Measurements from ENCODE around the gene PF4V1.
"Not testable (repeated sequence)": the region's sequence is repeated elsewhere in the genome, so short reads cannot be mapped to it uniquely, and the experiment has no call there.

PF4V1 gene

GRCh38 chr4:73870768-73871167 lies 17.7 kb downstream of the PF4V1 start:
- DNase-seq = no peak

- DNase-seq = no peak
These were observed 18.6 kb downstream of the PF4V1 start for GRCh38 chr4:73871511-73872310.

- no peak for DNase-seq
These were observed 19.4 kb downstream of the PF4V1 start for GRCh38 chr4:73872316-73873108.

- DNase-seq = no peak
These were observed 21.3 kb downstream of the PF4V1 start for GRCh38 chr4:73874386-73874785.

GRCh38 chr4:73875401-73875800 lies 22.3 kb downstream of the PF4V1 start:
- DNase-seq = no peak

- no peak for DNase-seq
These were observed 30.2 kb downstream of the PF4V1 start for GRCh38 chr4:73883306-73883705.

- no peak for DNase-seq
These were observed 32.6 kb downstream of the PF4V1 start for GRCh38 chr4:73885574-73886267.

GRCh38 chr4:73891326-73891725 lies 38.2 kb downstream of the PF4V1 start:
- DNase-seq = no peak

- DNase-seq = peak in 1 of 2 experiments; percentile 8
These were observed 38.8 kb downstream of the PF4V1 start for GRCh38 chr4:73891739-73892405.

GRCh38 chr4:73892966-73893365 lies 39.9 kb downstream of the PF4V1 start:
- no peak for DNase-seq

GRCh38 chr4:73894001-73894400 lies 40.9 kb downstream of the PF4V1 start:
- no peak for DNase-seq

GRCh38 chr4:73895201-73896175 lies 42.4 kb downstream of the PF4V1 start:
- no peak for DNase-seq

- DNase-seq = no peak
These were observed 43.3 kb downstream of the PF4V1 start for GRCh38 chr4:73896416-73896815.

- DNase-seq = no peak
These were observed 44.5 kb downstream of the PF4V1 start for GRCh38 chr4:73897380-73898136.

- DNase-seq = not testable (repeated sequence)
These were observed 46.2 kb downstream of the PF4V1 start for GRCh38 chr4:73899338-73899737.

- no peak for DNase-seq
These were observed 47.9 kb downstream of the PF4V1 start for GRCh38 chr4:73901031-73901430.

- no peak for DNase-seq
These were observed 49.0 kb downstream of the PF4V1 start for GRCh38 chr4:73902038-73902637.

- DNase-seq = no peak
These were observed 49.9 kb downstream of the PF4V1 start for GRCh38 chr4:73902817-73903547.
